K562 (cell line): Measurements from ENCODE around the gene RAB3GAP2. TPM values are rescaled to one million over a fixed set of nuclear protein-coding genes. Genes with fewer than 3 reads are reported as not detected.

Experiments used
- ATAC-seq: fragments of 200-7000 bp; cut with Tn5 transposase; 3 replicates; pipeline ENCODE4 v1.9.1; 2020; ENCODE audit warnings: moderate library complexity
- BruUV-seq: library from RNA; stranded (reverse); fragments of 400-500 nt; replicated peaks from 2 replicates; lab custom pipeline; 2021; lab: Mats Ljungman, UMichigan
- CTCF ChIA-PET: fragments of 300-600 bp; formaldehyde crosslinking; extraction: SDS; loops from one replicate; lab custom pipeline; 2021; ENCODE audit warnings: low intra/inter-chr PET ratio; lab: Yijun Ruan, JAX
- POLR2A ChIA-PET: fragments of 300-600, 350-650 bp; sonication (Branson Sonifier 250); formaldehyde crosslinking; extraction: SDS; loops from one replicate; lab custom pipeline; 2021; ENCODE audit warnings: antibody characterized with exemption, inconsistent platforms; lab: Yijun Ruan, JAX
- DNase-seq, 4 experiments: peaks; one replicate each; pipeline versions ENCODE4 v3.0.0 to v3.0.0-alpha.2; 2011 to 2018; ENCODE audit warnings: low spot score in 3 of 4, mixed read lengths in 3 of 4; ENCODE audit errors: extremely low read depth in 1 of 4
- FAIRE-seq: peaks from 2 replicates; lab custom pipeline; 2011; peaks lifted over from hg19 to GRCh38; lab: Jason Lieb, UNC
- H2AFZ ChIP-seq: 2 replicates; pipeline ENCODE4 v1.6.0; 2011; ENCODE audit warnings: low read depth, low read length, control low read depth, inconsistent platforms
- H3K27ac ChIP-seq: fragments of 200-600 bp; 3 replicates; pipeline ENCODE4 v1.8.0; 2011; ENCODE audit warnings: low read depth, mild to moderate bottlenecking, control low read depth, inconsistent platforms, low read length, moderate library complexity, mixed read lengths; ENCODE audit errors: extremely low read depth
- H3K27me3 ChIP-seq, 2 experiments: fragments of 300-600 bp in 1 of 2; 2 replicates in 1 of 2; 3 replicates in 1 of 2; pipeline versions ENCODE4 v1.6.0 to v1.8.0; 2011; ENCODE audit warnings: inconsistent platforms in 2 of 2, low read length in 2 of 2, mild to moderate bottlenecking in 1 of 2, mixed read lengths in 1 of 2, moderate library complexity in 1 of 2; ENCODE audit not compliant: control insufficient read depth in 2 of 2, insufficient read depth in 2 of 2
- H3K36me3 ChIP-seq: fragments of 300-600 bp; 3 replicates; pipeline ENCODE4 v1.8.0; 2011; ENCODE audit warnings: mild to moderate bottlenecking, low read length, inconsistent platforms; ENCODE audit not compliant: control insufficient read depth, insufficient read depth
- H3K4me1 ChIP-seq, 2 experiments: fragments of 200-600 bp in 1 of 2; replicated peaks in 1 of 2; 2 replicates in 1 of 2; 3 replicates in 1 of 2; pipeline versions ENCODE4 v1.5.1 to v1.8.0; 2011; ENCODE audit warnings: inconsistent platforms in 2 of 2, low read length in 2 of 2, mild to moderate bottlenecking in 1 of 2, mixed read lengths in 1 of 2, moderate library complexity in 1 of 2; ENCODE audit not compliant: control insufficient read depth in 2 of 2, insufficient read depth in 2 of 2
- H3K4me2 ChIP-seq: 2 replicates; pipeline ENCODE4 v1.6.1; 2011; ENCODE audit warnings: low read length, control low read depth, inconsistent platforms, mixed read lengths; ENCODE audit not compliant: insufficient read depth
- H3K4me3 ChIP-seq: fragments of 200-600 bp; sonication (generic), shearing (Covaris generic); 2 replicates; pipeline ENCODE4 v1.5.1; 2016; ENCODE audit warnings: control low read depth, inconsistent platforms
- H3K79me2 ChIP-seq: fragments of 200-600 bp; 3 replicates; pipeline ENCODE4 v1.8.0; 2011; ENCODE audit warnings: low read length, inconsistent platforms; ENCODE audit not compliant: control insufficient read depth, insufficient read depth
- H3K9ac ChIP-seq, 2 experiments: 2 replicates each; pipeline versions ENCODE4 v1.6.0 to v1.6.1; 2011; ENCODE audit warnings: low read depth in 2 of 2, low read length in 2 of 2, control low read depth in 1 of 2, inconsistent platforms in 1 of 2, mild to moderate bottlenecking in 1 of 2, mixed read lengths in 1 of 2; ENCODE audit not compliant: insufficient read depth in 1 of 2
- H3K9me1 ChIP-seq: one replicate; pipeline ENCODE4 v1.6.0; 2011; ENCODE audit warnings: inconsistent platforms, mild to moderate bottlenecking, low read length, moderate library complexity; ENCODE audit not compliant: control insufficient read depth, insufficient read depth
- H3K9me3 ChIP-seq: replicated peaks from 2 replicates; pipeline ENCODE4 v1.5.1; 2011; ENCODE audit warnings: low read depth, low read length, inconsistent platforms; ENCODE audit not compliant: control insufficient read depth, insufficient read depth
- H4K20me1 ChIP-seq: replicated peaks from 2 replicates; pipeline ENCODE4 v1.6.1; 2011; ENCODE audit warnings: low read length, inconsistent platforms, mixed read lengths; ENCODE audit not compliant: control insufficient read depth, insufficient read depth
- C11orf30 ChIP-seq: fragments of 450-650 bp; IDR thresholded peaks from 2 replicates; pipeline ENCODE4 v1.6.1; 2016; ENCODE audit warnings: low read depth, mild to moderate bottlenecking
- COPS2 ChIP-seq: fragments of 450-650 bp; conservative IDR thresholded peaks from 2 replicates; pipeline ENCODE4 v1.6.1; 2016; ENCODE audit warnings: mild to moderate bottlenecking, moderate library complexity
- MAFF ChIP-seq: IDR thresholded peaks from 2 replicates; pipeline ENCODE4 v1.6.1; 2012; ENCODE audit warnings: low read length, improper control_type of control experiment
- MAFG ChIP-seq: fragments of 450-650 bp; conservative IDR thresholded peaks from 2 replicates; pipeline ENCODE4 v1.6.1; 2016; ENCODE audit warnings: missing genetic modification characterization, missing compliant biosample characterization
- MAFK ChIP-seq: IDR thresholded peaks from 2 replicates; pipeline ENCODE4 v1.6.1; 2011; ENCODE audit warnings: low read length, improper control_type of control experiment
- TEAD4 ChIP-seq, 2 experiments: sonication (generic) in 1 of 2; formaldehyde crosslinking in 1 of 2; IDR thresholded peaks; 2 replicates each; pipeline versions ENCODE4 v1.6.1 to v1.8.0; 2012 to 2022; ENCODE audit warnings: borderline replicate concordance in 1 of 2, inconsistent platforms in 1 of 2, low read length in 1 of 2, mild to moderate bottlenecking in 1 of 2, missing genetic modification reagents in 1 of 2
- ZNF316 ChIP-seq: fragments of 450-650 bp; IDR thresholded peaks from 2 replicates; pipeline ENCODE4 v1.6.1; 2016
- ZNF717 ChIP-seq: fragments of 250-450 bp; sonication (Bioruptor Pico); IDR thresholded peaks from 2 replicates; pipeline ENCODE4 v1.5.0; 2021
- WGBS: fragments of 100-300 bp; shearing (Covaris generic); methylation state at CpG from one replicate; pipeline ENCODE4 v1.1.6; 2016; ENCODE audit warnings: low coverage, mixed read lengths; ENCODE audit not compliant: insufficient coverage; ENCODE audit errors: missing lambda C conversion rate; 5-methylcytosine and 5-hydroxymethylcytosine counted together
- in situ Hi-C: fragments of 300-500 bp; cut with MboI; formaldehyde crosslinking; loops from 4 replicates; pipeline ENCODE4 v1.15.0; 2018; ENCODE audit warnings: inconsistent platforms, mixed read lengths
- intact Hi-C: fragments of 100-400 bp; cut with micrococcal nuclease; formaldehyde crosslinking; loops from 2 replicates; pipeline ENCODE4 v1.14.2; 2022
- polyA plus RNA-seq, 8 experiments: library from polyadenylated mRNA; depleted of rRNA in 4 of 8; stranded (reverse) in 5 of 8; unstranded in 3 of 8; fragments of >200 nt; fragmentation: Nextera tagmentation in 2 of 8; fragmentation: Illumina TruSeq in 1 of 8; extraction: Ambion mirVana in 2 of 8; extraction: Trizol in 1 of 8; gene quantifications; 2 replicates each; pipeline versions ENCODE4 v1.2.1 to v1.2.3, GENCODE V29; 2011 to 2014; ENCODE audit warnings: inconsistent platforms in 1 of 8, missing spikeins in 1 of 8
- total RNA-seq, 7 experiments: library from RNA; depleted of rRNA in 6 of 7; stranded (reverse); fragments of >200 nt in 6 of 7; fragmentation: Illumina TruSeq in 2 of 7; extraction: Trizol in 2 of 7; gene quantifications; 2 replicates each; pipeline versions ENCODE4 v1.2.1 to v1.2.3, GENCODE V29; 2011 to 2021; ENCODE audit warnings: low replicate concordance in 1 of 7
- TF ChIP-seq, protein P1 (sequence below): fragments of 250-450 bp; sonication (Bioruptor Pico); IDR thresholded peaks from 2 replicates; pipeline ENCODE4 v1.4.0; 2020

RAB3GAP2 gene
- total and polyA plus RNA-seq, 9 of the 15 experiments (the other 6 are each of a cell fraction or from before 2014, with no cell fraction given) = 14.1 to 69.1 (median 32.2) TPM

DNA sequence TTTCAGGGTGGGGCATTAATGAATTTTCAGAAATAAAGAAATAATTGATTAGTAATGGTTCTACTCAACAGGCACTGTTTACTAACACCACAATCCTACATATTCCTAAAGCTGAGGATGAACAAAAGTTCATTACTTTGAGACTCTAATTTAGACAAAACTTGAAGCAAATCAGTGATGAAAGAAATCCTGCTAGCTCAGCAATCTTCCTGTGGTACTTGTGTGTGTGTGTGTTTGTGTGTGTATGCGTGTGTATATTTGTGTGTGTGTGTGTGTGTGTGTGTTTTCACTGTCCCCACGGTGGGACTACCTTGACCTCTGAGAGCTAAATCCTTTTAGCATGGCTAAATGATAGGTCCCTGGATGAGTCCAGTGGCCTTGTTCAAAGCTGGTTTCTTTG lies 48.5 kb upstream of the RAB3GAP2 start:
- Histone ChIP-seq H4K20me1 (no peaks in the 10 kb centered on the region), H3K27ac (no peak overlapping the region), H3K9me3 (no peaks in the 10 kb centered on the region), H3K9me1 (no peaks in the 10 kb centered on the region), H3K4me2 (no peak overlapping the region), H3K4me1 (no peaks in the 10 kb centered on the region), H3K79me2 (no peaks in the 10 kb centered on the region), H3K27me3 (peaks cover 5 to 18% of the 10 kb centered on the region in 2 experiments; a peak in 3 of 5 replicates), H3K4me3 (no peak overlapping the region), H3K36me3 (no peaks in the 10 kb centered on the region), H3K9ac (no peak overlapping the region), H2AFZ (no peak overlapping the region)
- WGBS = 0% methylated on average over 2 of the region's 2 CpGs
- DNase-seq = no peak
- no TSS peak for BruUV-seq
- TF ChIP-seq MAFG (tag) (peak; percentile 80), MAFF (peak; percentile 36; the same call in 1 of the 2 replicates), ZNF316 (peak; percentile 90), ZNF717 (CRISPR knock-in tag) (no peak), C11orf30 (peak; percentile 87), MAFK (0 out of 2 replicates have a peak, but pooled peaks have one; percentile 27), COPS2 (no peak), TEAD4 (IDR thresholded peaks at IDR 0.05; ENCODE audit: low read length) (no peak), TEAD4 (CRISPR knock-in tag; IDR thresholded peaks at IDR 0.05; ENCODE audit: borderline replicate concordance) (no peak)
- TF ChIP-seq, protein P1, sequence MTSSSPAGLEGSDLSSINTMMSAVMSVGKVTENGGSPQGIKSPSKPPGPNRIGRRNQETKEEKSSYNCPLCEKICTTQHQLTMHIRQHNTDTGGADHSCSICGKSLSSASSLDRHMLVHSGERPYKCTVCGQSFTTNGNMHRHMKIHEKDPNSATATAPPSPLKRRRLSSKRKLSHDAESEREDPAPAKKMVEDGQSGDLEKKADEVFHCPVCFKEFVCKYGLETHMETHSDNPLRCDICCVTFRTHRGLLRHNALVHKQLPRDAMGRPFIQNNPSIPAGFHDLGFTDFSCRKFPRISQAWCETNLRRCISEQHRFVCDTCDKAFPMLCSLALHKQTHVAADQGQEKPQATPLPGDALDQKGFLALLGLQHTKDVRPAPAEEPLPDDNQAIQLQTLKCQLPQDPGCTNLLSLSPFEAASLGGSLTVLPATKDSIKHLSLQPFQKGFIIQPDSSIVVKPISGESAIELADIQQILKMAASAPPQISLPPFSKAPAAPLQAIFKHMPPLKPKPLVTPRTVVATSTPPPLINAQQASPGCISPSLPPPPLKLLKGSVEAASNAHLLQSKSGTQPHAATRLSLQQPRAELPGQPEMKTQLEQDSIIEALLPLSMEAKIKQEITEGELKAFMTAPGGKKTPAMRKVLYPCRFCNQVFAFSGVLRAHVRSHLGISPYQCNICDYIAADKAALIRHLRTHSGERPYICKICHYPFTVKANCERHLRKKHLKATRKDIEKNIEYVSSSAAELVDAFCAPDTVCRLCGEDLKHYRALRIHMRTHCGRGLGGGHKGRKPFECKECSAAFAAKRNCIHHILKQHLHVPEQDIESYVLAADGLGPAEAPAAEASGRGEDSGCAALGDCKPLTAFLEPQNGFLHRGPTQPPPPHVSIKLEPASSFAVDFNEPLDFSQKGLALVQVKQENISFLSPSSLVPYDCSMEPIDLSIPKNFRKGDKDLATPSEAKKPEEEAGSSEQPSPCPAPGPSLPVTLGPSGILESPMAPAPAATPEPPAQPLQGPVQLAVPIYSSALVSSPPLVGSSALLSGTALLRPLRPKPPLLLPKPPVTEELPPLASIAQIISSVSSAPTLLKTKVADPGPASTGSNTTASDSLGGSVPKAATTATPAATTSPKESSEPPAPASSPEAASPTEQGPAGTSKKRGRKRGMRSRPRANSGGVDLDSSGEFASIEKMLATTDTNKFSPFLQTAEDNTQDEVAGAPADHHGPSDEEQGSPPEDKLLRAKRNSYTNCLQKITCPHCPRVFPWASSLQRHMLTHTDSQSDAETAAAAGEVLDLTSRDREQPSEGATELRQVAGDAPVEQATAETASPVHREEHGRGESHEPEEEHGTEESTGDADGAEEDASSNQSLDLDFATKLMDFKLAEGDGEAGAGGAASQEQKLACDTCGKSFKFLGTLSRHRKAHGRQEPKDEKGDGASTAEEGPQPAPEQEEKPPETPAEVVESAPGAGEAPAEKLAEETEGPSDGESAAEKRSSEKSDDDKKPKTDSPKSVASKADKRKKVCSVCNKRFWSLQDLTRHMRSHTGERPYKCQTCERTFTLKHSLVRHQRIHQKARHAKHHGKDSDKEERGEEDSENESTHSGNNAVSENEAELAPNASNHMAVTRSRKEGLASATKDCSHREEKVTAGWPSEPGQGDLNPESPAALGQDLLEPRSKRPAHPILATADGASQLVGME (CRISPR knock-in tag) = no peak
- intact Hi-C loops = loop anchor here (1.0 to 2.0 kb wide), 2 partner anchors 24 to 102 kb away; no protein-coding TSS in a partner anchor
- ATAC-seq = no peak
- CTCF ChIA-PET = no interaction called here
- POLR2A ChIA-PET = interaction anchor here (1.1 kb wide), 1 partner anchor 13 kb away, joined by 5 read pairs; no protein-coding TSS in a partner anchor
- in situ Hi-C loops = no loop called here
- no peak for FAIRE-seq
